GM18870 (cell line): ENCODE measurements around the gene SCG3.

ENCODE experiments used
- ATAC-seq: cut with Tn5 transposase; IDR thresholded peaks from one replicate; pipeline ENCODE4 v1.9.1; 2021; ENCODE audit warnings: moderate library complexity; ENCODE audit not compliant: unreplicated experiment

Gene SCG3

GRCh38 chr15:51726302-51727073, 45.2 kb downstream of the SCG3 start:
- ATAC-seq = peak; percentile 81

GRCh38 chr15:51727141-51727897, 46.0 kb downstream of the SCG3 start:
- no peak for ATAC-seq

DNA sequence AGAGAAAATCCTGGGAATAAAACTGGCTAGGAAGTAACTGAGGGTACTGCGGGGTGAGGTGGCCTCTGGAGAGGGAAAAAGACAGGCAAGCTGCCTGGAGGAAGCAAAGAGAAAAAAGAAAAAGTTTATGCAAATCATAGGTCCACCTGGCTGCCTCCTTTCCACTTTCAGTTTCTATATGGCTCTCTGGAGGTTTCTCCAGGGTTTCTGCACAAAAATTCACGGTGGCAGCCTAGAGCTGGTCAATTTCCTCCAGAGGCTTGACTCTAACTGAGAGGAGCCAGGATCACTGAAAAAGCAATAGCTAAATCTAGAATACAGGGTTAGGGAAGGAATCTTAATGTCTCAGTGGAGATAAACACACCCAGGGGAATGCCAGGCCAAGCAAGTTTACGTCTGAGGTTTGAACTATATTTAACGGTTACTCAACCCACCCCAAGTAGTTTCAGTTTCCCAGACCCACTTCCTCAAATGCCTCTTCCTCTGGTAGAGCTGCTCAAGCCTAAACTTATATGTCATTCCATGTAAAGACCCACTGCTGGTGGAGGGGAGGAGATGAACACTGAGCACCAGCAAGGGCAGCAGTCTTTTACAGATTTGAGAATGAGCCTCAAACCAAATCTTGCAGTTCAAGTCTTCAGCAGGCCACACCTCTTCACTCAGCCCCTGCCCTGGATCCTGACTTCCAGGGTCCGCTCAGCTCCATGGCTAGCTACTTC, 50.4 kb downstream of the SCG3 start:
- peak; percentile 64 for ATAC-seq

DNA sequence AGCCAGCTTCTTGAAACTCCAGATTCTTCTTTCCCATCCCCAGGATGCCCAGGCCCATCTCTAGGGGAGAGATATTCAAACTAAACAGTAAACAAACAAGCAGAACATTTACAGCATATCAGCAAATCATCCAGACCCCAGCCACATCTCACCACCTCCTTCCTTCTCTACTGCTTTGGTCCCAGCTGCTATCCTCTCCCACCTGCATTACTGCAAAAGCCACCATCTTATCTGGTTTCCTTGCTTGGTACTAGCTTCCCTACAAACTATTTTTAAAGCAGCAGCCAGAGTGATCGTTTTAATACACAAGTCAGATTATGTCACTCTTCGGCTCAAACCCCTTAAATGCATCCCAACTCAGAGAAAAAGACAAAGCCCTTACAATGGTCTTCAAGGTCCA, 51.3 kb downstream of the SCG3 start:
- ATAC-seq = no peak

DNA sequence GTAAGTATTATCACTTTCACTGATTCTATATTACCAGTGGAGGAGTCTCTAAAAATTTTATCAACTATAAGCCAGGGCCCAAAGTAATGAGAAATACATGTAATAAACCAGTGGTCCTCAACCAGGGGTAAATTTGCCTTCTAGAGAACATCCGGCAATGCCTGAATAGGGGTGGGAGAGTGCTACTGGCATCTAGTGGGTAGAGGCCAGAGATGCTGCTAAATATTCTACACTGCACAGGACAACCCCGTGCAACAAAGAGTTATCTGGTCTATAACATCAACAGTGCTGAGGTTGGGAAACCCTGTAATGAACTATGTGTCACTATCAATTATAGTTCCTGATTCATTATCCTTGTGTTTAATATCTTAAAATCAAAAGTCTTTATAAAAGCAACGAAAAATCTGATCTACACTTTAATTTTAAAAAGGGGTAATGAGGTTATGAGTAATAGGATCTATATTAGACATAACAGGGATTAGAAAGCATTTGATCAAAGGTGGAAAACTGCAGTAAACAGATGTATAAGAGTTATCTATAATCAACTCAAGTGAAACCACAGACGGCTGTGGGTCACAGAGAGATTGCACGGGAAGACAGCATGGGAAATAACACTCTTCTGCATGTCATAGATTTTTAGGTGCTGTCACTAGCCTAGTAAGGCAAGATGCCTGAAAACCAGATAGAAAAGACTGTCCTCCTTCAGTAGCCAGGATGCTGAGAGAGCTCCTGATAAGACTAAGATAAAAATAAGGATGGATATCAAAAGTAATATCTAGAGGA, 54.1 kb downstream of the SCG3 start:
- ATAC-seq = no peak

DNA sequence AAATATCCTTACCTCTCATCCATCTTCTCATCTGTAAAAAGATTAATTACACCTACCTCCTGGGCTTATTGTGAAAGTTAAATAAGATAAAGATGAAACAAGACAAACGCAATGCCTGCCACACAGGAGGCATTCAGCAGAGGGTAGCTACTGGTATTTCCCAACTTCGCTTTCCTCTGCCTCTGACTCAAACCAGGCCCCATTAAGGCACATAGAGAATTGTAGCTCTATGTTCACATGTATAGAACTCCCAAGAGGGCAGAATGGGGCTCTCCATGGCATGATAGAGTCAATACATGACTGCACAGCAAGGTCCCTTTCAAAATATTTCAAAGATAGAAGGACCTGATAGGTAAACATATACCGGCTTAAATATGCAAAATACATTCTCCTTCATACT, 54.8 kb downstream of the SCG3 start:
- ATAC-seq = peak; percentile 32

- ATAC-seq = no peak
Measured at GRCh38 chr15:51736751-51737521, 55.6 kb downstream of the SCG3 start.

DNA sequence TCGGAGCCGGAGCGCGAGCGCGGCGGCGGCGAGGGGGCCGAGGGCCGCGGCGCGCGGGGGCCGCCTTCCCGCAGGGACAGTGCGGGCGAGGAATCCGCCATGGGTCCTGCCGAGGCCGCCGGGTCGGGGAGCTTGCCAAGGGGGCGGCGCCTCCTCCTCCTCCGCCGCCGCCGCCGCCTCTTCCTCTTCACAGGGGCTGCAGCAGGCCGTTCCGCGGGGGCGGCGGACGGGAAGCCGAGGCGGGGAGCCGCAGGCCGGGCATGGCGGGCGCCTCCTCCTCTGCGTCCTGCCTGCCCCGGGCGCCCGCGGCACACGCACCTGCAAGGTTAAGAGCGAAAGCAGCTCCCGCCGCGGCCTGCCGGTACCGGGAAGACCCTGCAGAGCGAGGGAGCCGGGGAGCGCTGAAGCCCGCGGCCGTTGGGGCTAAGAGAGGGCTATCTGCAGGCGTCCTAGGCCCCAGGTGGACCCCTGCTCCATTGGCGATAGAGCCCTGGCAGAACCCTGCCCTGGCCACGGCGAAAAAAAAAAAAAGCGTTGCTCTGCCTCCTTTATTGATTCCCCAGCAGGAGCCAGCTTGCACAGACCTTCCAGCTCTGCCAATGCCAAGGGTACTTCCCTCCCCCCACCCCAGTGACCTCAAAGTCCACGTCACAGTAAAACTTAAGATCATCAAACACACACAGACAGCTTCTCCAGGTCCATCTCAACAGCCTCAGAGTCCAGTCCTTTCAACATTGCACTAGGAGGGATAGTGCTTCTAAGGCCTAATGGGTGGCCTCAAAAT, 56.4 kb downstream of the SCG3 start, which contains the start of gene LYSMD2:
Gene LYSMD2, minus strand, starts transcription at position 134 of the 784 bp plus-strand sequence. Its CDS starts 33 bp downstream, at position 101.
- no peak for ATAC-seq

- ATAC-seq = no peak
Measured at GRCh38 chr15:51738553-51738952, 57.2 kb downstream of the SCG3 start.

DNA sequence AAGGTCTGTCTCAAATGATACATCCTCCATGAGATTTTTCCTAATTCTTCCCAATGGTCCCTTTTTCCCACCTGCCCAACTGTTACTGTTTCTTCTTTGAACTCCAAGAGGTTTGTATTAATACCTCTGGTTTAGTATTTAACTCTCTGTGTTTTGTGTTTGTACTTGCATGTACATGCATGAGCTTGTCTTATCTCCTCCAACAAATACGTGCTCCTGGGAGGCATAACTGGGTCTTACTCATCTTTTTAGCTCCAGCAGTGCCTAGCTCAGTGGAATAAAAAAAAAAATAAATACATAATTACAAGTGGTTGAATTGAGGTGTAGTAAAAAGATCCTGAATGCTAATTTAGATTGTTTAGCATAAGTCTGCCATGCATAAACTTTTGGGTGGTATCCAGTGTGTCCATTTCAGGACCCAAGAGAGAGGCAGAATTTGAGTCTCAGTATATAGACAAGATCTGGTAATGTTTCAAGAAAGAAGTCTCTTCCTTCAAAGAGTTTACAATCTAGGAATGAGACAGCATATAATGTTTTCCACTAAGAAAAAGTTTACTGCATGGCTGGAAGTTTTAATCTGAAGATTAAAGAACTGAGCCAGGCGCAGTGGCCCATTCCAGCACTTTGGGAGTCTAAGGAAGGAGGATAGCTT, 57.9 kb downstream of the SCG3 start:
- no peak for ATAC-seq

DNA sequence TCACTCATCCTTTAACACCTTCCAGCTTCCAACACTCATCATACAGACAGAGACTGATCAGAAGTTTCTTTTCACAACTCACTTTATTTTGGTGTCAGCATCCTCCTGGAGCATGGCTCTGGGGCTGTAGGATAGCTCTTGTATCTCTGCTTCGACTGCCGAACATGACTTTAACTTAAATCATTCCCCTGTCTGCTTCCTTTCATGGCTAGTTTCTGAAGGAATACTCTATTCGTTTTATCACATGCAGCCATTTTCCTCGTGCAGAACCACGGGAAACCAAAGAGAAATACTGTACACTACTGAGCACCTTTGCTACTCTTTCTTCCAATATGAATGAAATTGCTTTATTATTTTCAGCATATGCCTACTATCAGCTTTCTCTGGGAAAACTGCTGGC, 68.0 kb downstream of the SCG3 start:
- ATAC-seq = no peak

DNA sequence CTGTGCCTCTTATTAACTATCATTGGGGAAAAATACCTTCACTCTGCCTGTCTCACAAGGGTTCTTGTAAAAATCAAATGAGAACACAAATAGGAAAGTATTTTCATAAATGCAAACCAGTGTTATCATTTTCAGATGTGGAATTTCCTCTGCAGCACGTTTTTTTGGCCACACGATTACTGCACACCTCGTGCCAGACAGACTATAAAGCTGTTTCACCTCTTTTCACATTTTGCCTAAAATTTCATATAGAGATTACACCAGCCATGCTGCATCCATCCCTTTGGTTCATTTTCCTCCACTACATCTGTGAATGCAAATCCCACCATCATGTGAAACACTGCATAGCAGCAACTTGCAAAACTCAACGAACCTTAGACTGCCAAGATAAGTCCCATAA, 68.9 kb downstream of the SCG3 start:
- no peak for ATAC-seq

GRCh38 chr15:51750792-51751696, 69.7 kb downstream of the SCG3 start, which contains the start of gene TMOD2:
Gene TMOD2, plus strand, starts transcription at chr15:51751597. Its CDS starts 14,845 bp downstream, at chr15:51766442.
- ATAC-seq = no peak

DNA sequence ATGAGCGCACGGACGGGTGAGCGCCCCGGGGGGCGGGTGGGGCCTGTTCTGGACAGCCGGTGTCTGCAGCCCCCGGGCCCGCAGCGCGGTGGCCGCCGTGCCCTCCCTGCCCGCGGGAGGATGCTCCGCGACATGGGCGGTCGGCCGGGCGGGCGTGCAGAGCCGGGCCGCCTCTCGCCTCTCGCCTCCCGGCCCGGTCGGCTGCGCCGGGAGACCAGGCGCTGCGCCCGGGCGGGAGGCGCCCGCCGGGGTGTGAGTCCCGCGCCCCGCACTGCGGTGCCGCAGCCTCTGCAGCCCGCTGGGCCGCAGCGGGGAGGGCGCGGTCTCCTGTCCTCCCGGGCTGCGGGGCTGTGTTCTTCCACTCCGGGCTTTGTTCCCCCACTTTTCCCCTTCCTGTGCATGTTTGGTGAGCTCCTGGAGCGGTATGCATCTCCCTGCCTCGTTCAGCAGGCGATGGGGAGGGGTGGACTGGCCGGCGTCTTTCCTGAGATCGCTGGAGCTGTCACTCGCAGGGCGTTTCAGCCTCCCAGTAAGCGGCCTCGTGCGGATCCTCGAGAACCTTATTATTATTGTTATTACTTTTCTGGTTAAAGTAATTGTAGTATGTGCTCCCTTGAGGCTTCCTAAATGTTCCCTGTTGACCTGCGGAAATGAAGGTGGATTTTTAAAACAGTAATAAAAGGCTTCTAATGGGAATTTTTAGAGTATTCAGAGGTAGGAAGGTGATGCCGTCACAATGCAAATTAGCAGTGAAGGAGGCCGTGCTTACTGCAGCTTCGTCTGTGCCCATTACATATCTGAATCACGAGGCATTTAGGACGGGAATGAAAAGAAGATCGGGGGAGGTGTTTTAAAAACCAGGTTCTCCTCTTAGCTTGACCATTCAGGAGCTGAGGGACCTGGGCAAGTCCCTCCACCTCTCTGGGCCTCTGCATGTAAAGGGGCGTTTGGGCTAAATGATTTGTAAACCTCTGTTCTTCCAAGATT, 70.7 kb downstream of the SCG3 start:
- no peak for ATAC-seq

GRCh38 chr15:51752888-51753287, 71.6 kb downstream of the SCG3 start:
- no peak for ATAC-seq

DNA sequence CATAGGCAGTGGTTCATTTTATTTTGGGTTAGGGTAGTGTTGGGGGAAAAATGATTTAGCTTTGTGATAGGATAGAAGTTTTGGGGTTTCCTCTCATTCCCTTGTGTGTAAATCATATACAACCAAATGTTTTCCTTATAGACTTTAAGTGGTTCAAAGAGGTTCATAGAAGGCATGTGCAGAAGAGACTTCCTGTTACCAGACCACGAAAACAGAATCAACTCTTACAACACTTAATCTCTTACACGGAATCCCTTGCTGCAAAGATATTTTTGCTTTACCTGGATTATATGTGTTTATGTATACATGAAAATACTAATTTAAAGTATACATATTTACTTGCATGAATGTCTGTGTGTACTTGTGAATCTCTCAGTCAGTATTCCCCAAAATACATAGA, 73.0 kb downstream of the SCG3 start:
- no peak for ATAC-seq
